AG09319 (cell line): ENCODE data around the gene GUCA1A.

Experiments
- DNase-seq: peaks from one replicate; pipeline ENCODE4 v3.0.0-alpha.2; 2010; ENCODE audit warnings: low read depth; ENCODE audit errors: extremely low read depth
- CTCF ChIP-seq: IDR thresholded peaks from 2 replicates; pipeline ENCODE4 v1.5.1; 2011; ENCODE audit warnings: low read depth, mild to moderate bottlenecking, inconsistent platforms, low read length, moderate library complexity

GUCA1A gene

GRCh38 chr6:42224222-42225028, 51.3 kb downstream of the GUCA1A start:
- TF ChIP-seq CTCF: no peak
- peak; percentile 8 for DNase-seq

- DNase-seq: no peak
- no peak for TF ChIP-seq CTCF
Observed at GRCh38 chr6:42225029-42225339, 51.8 kb downstream of the GUCA1A start.

GRCh38 chr6:42225419-42225818, 52.3 kb downstream of the GUCA1A start:
- DNase-seq: no peak
- no peak for TF ChIP-seq CTCF

GRCh38 chr6:42226161-42226611, 53.0 kb downstream of the GUCA1A start:
- no peak for TF ChIP-seq CTCF
- DNase-seq: no peak

- TF ChIP-seq CTCF: no peak
Observed at GRCh38 chr6:42226645-42227143, 53.5 kb downstream of the GUCA1A start.

GRCh38 chr6:42227173-42227850, 54.1 kb downstream of the GUCA1A start:
- no peak for DNase-seq
- no peak for TF ChIP-seq CTCF

More at GRCh38 chr6:42226645-42227143, 53.5 kb downstream of the GUCA1A start:
- DNase-seq: no peak

- DNase-seq: no peak
- TF ChIP-seq CTCF: no peak
Observed at GRCh38 chr6:42228305-42228704, 55.1 kb downstream of the GUCA1A start.
